Sigmoid colon (tissue), 4 donors: ENCODE results near the gene TENT5C.

Source experiments
- CTCF ChIP-seq, 4 experiments: fragments of 450-650 bp in 3 of 4; fragments of 200-600 bp in 1 of 4; IDR thresholded peaks; one replicate each; pipeline ENCODE4 v1.5.1; 2016 to 2019; ENCODE audit warnings: antibody characterized with exemption in 4 of 4, mild to moderate bottlenecking in 3 of 4, moderate library complexity in 2 of 4
- EP300 ChIP-seq, 4 donors: sonication (generic); formaldehyde crosslinking; IDR thresholded peaks; one replicate each; pipeline ENCODE4 v1.6.1; 2017; ENCODE audit warnings: antibody characterized with exemption in 4 of 4
- POLR2A ChIP-seq, 2 donors: fragments of 450-650 bp; IDR thresholded peaks; one replicate each; pipeline ENCODE4 v1.6.1; 2016; ENCODE audit warnings: antibody characterized with exemption in 2 of 2, mild to moderate bottlenecking in 2 of 2, moderate library complexity in 2 of 2
- POLR2AphosphoS5 ChIP-seq, 4 donors: sonication (generic); formaldehyde crosslinking; IDR thresholded peaks; one replicate each; pipeline ENCODE4 v1.6.1; 2017; ENCODE audit warnings: antibody characterized with exemption in 4 of 4

GRCh38 chr1:117656202-117656641 is 50.4 kb downstream of the TENT5C start:
- TF ChIP-seq CTCF (IDR thresholded peaks at IDR 0.05): no peak
- TF ChIP-seq EP300 (IDR thresholded peaks at IDR 0.05): no peak
- no peak for TF ChIP-seq POLR2A (IDR thresholded peaks at IDR 0.05)
- TF ChIP-seq POLR2AphosphoS5 (IDR thresholded peaks at IDR 0.05): no peak
